ENCODE results near the gene IL17C.

GRCh38 chr16:88600539-88600896 lies 37.9 kb upstream of the IL17C start:
- TF ChIP-seq, protein P1, sequence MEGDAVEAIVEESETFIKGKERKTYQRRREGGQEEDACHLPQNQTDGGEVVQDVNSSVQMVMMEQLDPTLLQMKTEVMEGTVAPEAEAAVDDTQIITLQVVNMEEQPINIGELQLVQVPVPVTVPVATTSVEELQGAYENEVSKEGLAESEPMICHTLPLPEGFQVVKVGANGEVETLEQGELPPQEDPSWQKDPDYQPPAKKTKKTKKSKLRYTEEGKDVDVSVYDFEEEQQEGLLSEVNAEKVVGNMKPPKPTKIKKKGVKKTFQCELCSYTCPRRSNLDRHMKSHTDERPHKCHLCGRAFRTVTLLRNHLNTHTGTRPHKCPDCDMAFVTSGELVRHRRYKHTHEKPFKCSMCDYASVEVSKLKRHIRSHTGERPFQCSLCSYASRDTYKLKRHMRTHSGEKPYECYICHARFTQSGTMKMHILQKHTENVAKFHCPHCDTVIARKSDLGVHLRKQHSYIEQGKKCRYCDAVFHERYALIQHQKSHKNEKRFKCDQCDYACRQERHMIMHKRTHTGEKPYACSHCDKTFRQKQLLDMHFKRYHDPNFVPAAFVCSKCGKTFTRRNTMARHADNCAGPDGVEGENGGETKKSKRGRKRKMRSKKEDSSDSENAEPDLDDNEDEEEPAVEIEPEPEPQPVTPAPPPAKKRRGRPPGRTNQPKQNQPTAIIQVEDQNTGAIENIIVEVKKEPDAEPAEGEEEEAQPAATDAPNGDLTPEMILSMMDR (conservative IDR thresholded peaks at IDR 0.05; ENCODE audit: low read depth, low read length): no peak
- TF ChIP-seq EZH2 (IDR thresholded peaks at IDR 0.05; ENCODE audit: borderline replicate concordance, low read depth, low read length, poor library complexity, severe bottlenecking): no peak

Data from A673 (cell line).